Endothelial cell of umbilical vein (primary cell): ENCODE data around the gene PIP5K1C. TPM values are rescaled to one million over a fixed set of nuclear protein-coding genes. Genes with fewer than 3 reads are reported as not detected.

ENCODE experiments used
- BruUV-seq: library from RNA; stranded (reverse); fragments of 400-500 nt; replicated peaks from 2 replicates; lab custom pipeline; 2021; lab: Mats Ljungman, UMichigan
- CTCF ChIA-PET: fragments of 300-600, 350-600 bp; sonication (Branson Sonifier 250); formaldehyde crosslinking; loops from one replicate; lab custom pipeline; 2021; ENCODE audit warnings: antibody characterized with exemption, inconsistent platforms; lab: Charles Lee
- POLR2A ChIA-PET: fragments of 300-600, 350-600 bp; sonication (Branson Sonifier 250); formaldehyde crosslinking; loops from one replicate; lab custom pipeline; 2021; ENCODE audit warnings: antibody characterized with exemption, inconsistent platforms; lab: Charles Lee
- DNase-seq: peaks from one replicate; pipeline ENCODE4 v3.0.0-alpha.2; 2011; ENCODE audit warnings: low read depth, low spot score
- FAIRE-seq: peaks from 2 replicates; lab custom pipeline; 2011; peaks lifted over from hg19 to GRCh38; lab: Jason Lieb, UNC
- H2AFZ ChIP-seq: 2 replicates; pipeline ENCODE4 v1.6.0; 2012; ENCODE audit warnings: low read depth, low read length, control low read depth, inconsistent platforms
- H3K27ac ChIP-seq: 2 replicates; pipeline ENCODE4 v1.5.1; 2011; ENCODE audit warnings: low read depth, mild to moderate bottlenecking, control low read depth, low read length, moderate library complexity; ENCODE audit not compliant: insufficient read depth
- H3K27me3 ChIP-seq, 2 experiments: 2 replicates each; pipeline versions ENCODE4 v1.6.0 to v1.6.1; 2011; ENCODE audit warnings: low read length in 2 of 2, mixed read lengths in 1 of 2; ENCODE audit not compliant: control insufficient read depth in 2 of 2, insufficient read depth in 2 of 2
- H3K36me3 ChIP-seq, 2 experiments: 2 replicates in 1 of 2; 3 replicates in 1 of 2; pipeline ENCODE4 v1.5.1; 2011; ENCODE audit warnings: low read length in 2 of 2, mild to moderate bottlenecking in 1 of 2, moderate library complexity in 1 of 2; ENCODE audit not compliant: control insufficient read depth in 2 of 2, insufficient read depth in 2 of 2; ENCODE audit errors: extremely low read depth in 1 of 2
- H3K4me1 ChIP-seq: 3 replicates; pipeline ENCODE4 v1.5.1; 2011; ENCODE audit warnings: mild to moderate bottlenecking, low read length; ENCODE audit not compliant: control insufficient read depth, insufficient read depth; ENCODE audit errors: extremely low read depth
- H3K4me2 ChIP-seq: 2 replicates; pipeline ENCODE4 v1.6.1; 2011; ENCODE audit warnings: low read length, control low read depth, mixed read lengths; ENCODE audit not compliant: insufficient read depth
- H3K4me3 ChIP-seq, 3 experiments: fragments of 200-600 bp in 1 of 3; sonication (generic), shearing (Covaris generic) in 1 of 3; replicated peaks in 1 of 3; 2 replicates each; pipeline ENCODE4 v1.5.1; 2011 to 2016; ENCODE audit warnings: control low read depth in 3 of 3, low read length in 3 of 3, mild to moderate bottlenecking in 2 of 3, inconsistent platforms in 1 of 3, low read depth in 1 of 3, moderate library complexity in 1 of 3; ENCODE audit not compliant: insufficient read depth in 1 of 3
- H3K79me2 ChIP-seq: 2 replicates; pipeline ENCODE4 v1.6.0; 2012; ENCODE audit warnings: low read length, inconsistent platforms; ENCODE audit not compliant: control insufficient read depth, insufficient read depth
- H3K9ac ChIP-seq: replicated peaks from 2 replicates; pipeline ENCODE3; 2011; ENCODE audit warnings: low read length, control low read depth; ENCODE audit not compliant: insufficient read depth; ENCODE audit errors: extremely low read depth
- H3K9me1 ChIP-seq: replicated peaks from 3 replicates; pipeline ENCODE4 v1.6.0; 2011; ENCODE audit warnings: mild to moderate bottlenecking, low read length; ENCODE audit not compliant: control insufficient read depth, insufficient read depth; ENCODE audit errors: extremely low read depth
- H3K9me3 ChIP-seq: replicated peaks from 2 replicates; pipeline ENCODE4 v1.5.1; 2012; ENCODE audit warnings: low read length, inconsistent platforms; ENCODE audit not compliant: control insufficient read depth, insufficient read depth
- H4K20me1 ChIP-seq: replicated peaks from 2 replicates; pipeline ENCODE3; 2011; ENCODE audit warnings: mild to moderate bottlenecking, low read length; ENCODE audit not compliant: control insufficient read depth, insufficient read depth; ENCODE audit errors: extremely low read depth
- EZH2 ChIP-seq: IDR thresholded peaks from 2 replicates; pipeline ENCODE4 v1.6.1; 2012; ENCODE audit warnings: borderline replicate concordance, low read depth, mild to moderate bottlenecking, moderate library complexity, low read length, inconsistent platforms; ENCODE audit not compliant: severe bottlenecking
- FOS ChIP-seq: IDR thresholded peaks from 2 replicates; pipeline ENCODE4 v1.6.1; 2011; ENCODE audit warnings: mild to moderate bottlenecking, low read length, moderate library complexity, borderline replicate concordance; ENCODE audit not compliant: insufficient read depth
- GATA2 ChIP-seq: IDR thresholded peaks from 2 replicates; pipeline ENCODE4 v1.7.0; 2011; ENCODE audit warnings: low read depth, mild to moderate bottlenecking, moderate library complexity, mixed read lengths, low read length; ENCODE audit not compliant: insufficient read length, insufficient read depth
- JUN ChIP-seq: IDR thresholded peaks from 2 replicates; pipeline ENCODE4 v1.6.1; 2011; ENCODE audit warnings: borderline replicate concordance, low read depth; ENCODE audit not compliant: insufficient read length, insufficient read depth
- MYC ChIP-seq: IDR thresholded peaks from one replicate; pipeline ENCODE4 v1.6.1; 2011; ENCODE audit warnings: mild to moderate bottlenecking, low read depth, low read length
- POLR2A ChIP-seq: IDR thresholded peaks from 2 replicates; pipeline ENCODE4 v1.6.1; 2012; ENCODE audit warnings: low read depth, mild to moderate bottlenecking, control low read depth, low read length
- POLR2AphosphoS5 ChIP-seq: IDR thresholded peaks from 2 replicates; pipeline ENCODE4 v1.6.1; 2012; ENCODE audit warnings: low read depth, mild to moderate bottlenecking, control low read depth, low read length, moderate library complexity; ENCODE audit not compliant: insufficient read depth
- dilution Hi-C: fragments of 300-500 bp; cut with MboI; formaldehyde crosslinking; loops from one replicate; pipeline ENCODE4 v1.15.0; 2019; ENCODE audit warnings: low sequenced_read_pairs; ENCODE audit not compliant: extremely low pct_ligation_motif_present
- intact Hi-C: fragments of 100-400 bp; cut with micrococcal nuclease; formaldehyde crosslinking; loops from one replicate; pipeline ENCODE4 v1.10.0; 2022
- polyA plus RNA-seq, 4 experiments: library from polyadenylated mRNA; depleted of rRNA in 3 of 4; stranded (reverse) in 3 of 4; unstranded in 1 of 4; fragments of >200 nt; gene quantifications; 2 replicates each; pipeline versions ENCODE4 v1.2.1 to v1.2.3, GENCODE V29; 2011 to 2012; ENCODE audit warnings: missing spikeins in 1 of 4
- total RNA-seq: library from RNA; stranded (reverse); gene quantifications from 2 replicates; pipeline ENCODE4 v1.2.3, GENCODE V29; 2021
- TF ChIP-seq, protein P1 (sequence below), 2 donors: IDR thresholded peaks; 1 replicate in 1 of 2; 2 replicates in 1 of 2; pipeline ENCODE4 v1.5.1; 2011; ENCODE audit warnings: low read length in 2 of 2, mild to moderate bottlenecking in 2 of 2, moderate library complexity in 2 of 2, control low read depth in 1 of 2, inconsistent platforms in 1 of 2, low read depth in 1 of 2; ENCODE audit not compliant: insufficient read depth in 1 of 2; ENCODE audit errors: extremely low read depth in 1 of 2
- TF ChIP-seq, protein P2 (sequence below): IDR thresholded peaks from 2 replicates; pipeline ENCODE4 v1.6.1; 2011; ENCODE audit not compliant: insufficient read depth, insufficient read length

PIP5K1C gene
- total and polyA plus RNA-seq, 2 donors (not counting 3 experiments of a cell fraction or from before 2014, with no cell fraction given): 31.6 to 79.5 TPM

DNA sequence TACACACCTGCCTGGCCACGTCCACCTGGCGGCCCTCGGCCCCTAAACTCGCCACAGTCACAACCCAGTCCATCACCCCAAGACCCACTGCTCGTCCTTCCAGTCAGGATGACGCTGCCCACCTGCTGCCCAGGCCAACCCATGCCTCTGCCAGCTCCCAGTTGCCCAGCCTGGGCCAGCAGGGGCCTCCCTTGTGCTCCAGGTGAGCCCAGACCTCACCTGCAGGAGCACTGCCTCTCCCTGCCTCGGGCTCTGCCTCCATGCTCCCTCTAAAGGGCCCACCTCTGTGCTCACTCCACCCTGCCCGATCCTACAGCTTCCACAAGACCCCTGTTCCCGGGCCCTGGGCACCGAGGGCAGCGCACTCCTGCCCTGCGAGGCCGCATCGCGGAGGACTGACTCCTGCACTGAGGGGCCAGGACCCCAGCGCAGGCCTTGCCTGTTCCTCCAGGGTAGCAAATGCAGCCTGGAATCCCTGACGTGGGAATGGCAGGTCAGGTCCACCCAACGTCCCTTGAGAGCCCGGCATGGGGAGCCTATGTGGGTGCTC, 65.7 kb downstream of the PIP5K1C start:
- Histone ChIP-seq H2AFZ (no peak overlapping the region), H3K4me3 (no peak overlapping the region), H3K4me1 (no peaks in the 10 kb centered on the region), H3K36me3 (peaks cover 8 to 36% of the 10 kb centered on the region in 2 experiments), H3K27me3 (no peaks in the 10 kb centered on the region), H3K27ac (no peak overlapping the region), H3K79me2 (no peaks in the 10 kb centered on the region), H3K9me1 (no peaks in the 10 kb centered on the region), H3K9ac (no peak overlapping the region), H4K20me1 (no peaks in the 10 kb centered on the region), H3K4me2 (no peak overlapping the region), H3K9me3 (no peaks in the 10 kb centered on the region)
- TF ChIP-seq POLR2A: no peak
- TF ChIP-seq, protein P1, sequence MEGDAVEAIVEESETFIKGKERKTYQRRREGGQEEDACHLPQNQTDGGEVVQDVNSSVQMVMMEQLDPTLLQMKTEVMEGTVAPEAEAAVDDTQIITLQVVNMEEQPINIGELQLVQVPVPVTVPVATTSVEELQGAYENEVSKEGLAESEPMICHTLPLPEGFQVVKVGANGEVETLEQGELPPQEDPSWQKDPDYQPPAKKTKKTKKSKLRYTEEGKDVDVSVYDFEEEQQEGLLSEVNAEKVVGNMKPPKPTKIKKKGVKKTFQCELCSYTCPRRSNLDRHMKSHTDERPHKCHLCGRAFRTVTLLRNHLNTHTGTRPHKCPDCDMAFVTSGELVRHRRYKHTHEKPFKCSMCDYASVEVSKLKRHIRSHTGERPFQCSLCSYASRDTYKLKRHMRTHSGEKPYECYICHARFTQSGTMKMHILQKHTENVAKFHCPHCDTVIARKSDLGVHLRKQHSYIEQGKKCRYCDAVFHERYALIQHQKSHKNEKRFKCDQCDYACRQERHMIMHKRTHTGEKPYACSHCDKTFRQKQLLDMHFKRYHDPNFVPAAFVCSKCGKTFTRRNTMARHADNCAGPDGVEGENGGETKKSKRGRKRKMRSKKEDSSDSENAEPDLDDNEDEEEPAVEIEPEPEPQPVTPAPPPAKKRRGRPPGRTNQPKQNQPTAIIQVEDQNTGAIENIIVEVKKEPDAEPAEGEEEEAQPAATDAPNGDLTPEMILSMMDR (IDR thresholded peaks at IDR 0.05; ENCODE audit: extremely low read depth in 1 of 2, insufficient read depth in 1 of 2, low read depth in 1 of 2, low read length in 2 of 2): no peak
- no peak for TF ChIP-seq EZH2
- TF ChIP-seq, protein P2, sequence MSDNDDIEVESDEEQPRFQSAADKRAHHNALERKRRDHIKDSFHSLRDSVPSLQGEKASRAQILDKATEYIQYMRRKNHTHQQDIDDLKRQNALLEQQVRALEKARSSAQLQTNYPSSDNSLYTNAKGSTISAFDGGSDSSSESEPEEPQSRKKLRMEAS: no peak
- no peak for TF ChIP-seq MYC
- TF ChIP-seq POLR2AphosphoS5: no peak
- TF ChIP-seq JUN: no peak
- no peak for TF ChIP-seq FOS
- no peak for TF ChIP-seq GATA2
- no TSS peak for BruUV-seq
- DNase-seq: no peak
- dilution Hi-C loops: no loop called here
- no peak for FAIRE-seq
- ChIA-PET CTCF (no interaction called here), POLR2A (no interaction called here)
- intact Hi-C loops: no loop called here
